ENCODE data around the gene APRT. TPM values are rescaled to one million over a fixed set of nuclear protein-coding genes. Genes with fewer than 3 reads are reported as not detected.

Gene APRT
- polyA plus RNA-seq, 4 donors: 121 to 255 (median 222) TPM

- H3K4me3 ChIP-seq (ENCODE audit: low read depth in 1 of 3, low read length in 3 of 3): no peak overlapping the region
- H3K27ac ChIP-seq (ENCODE audit: low read depth in 1 of 3, low read length in 2 of 3): peak overlapping the region in 2 of 3 donors; percentile 60 to 71
- DNase-seq (no peak), FAIRE-seq (no peak)
- no peaks in the 10 kb centered on the region for H3K9me3 ChIP-seq (ENCODE audit: control insufficient read depth in 2 of 2, insufficient read depth in 1 of 2, low read depth in 1 of 2, low read length in 1 of 2)
- H3K27me3 ChIP-seq (ENCODE audit: control insufficient read depth in 3 of 3, insufficient read depth in 3 of 3, low read length in 3 of 3): no peaks in the 10 kb centered on the region
- WGBS, 3 donors: 61 to 74% (median 67%) methylated on average over 24 to 28 of the region's 28 CpGs
- peaks cover 3 to 44% (median 20%) of the 10 kb centered on the region in 3 donors for H3K4me1 ChIP-seq (ENCODE audit: control insufficient read depth in 3 of 3, insufficient read depth in 2 of 3, low read depth in 1 of 3, low read length in 2 of 3)
- H3K36me3 ChIP-seq (ENCODE audit: control insufficient read depth in 3 of 3, insufficient read depth in 2 of 3, low read depth in 1 of 3, low read length in 3 of 3): peaks cover 0 to 36% (median 0%) of the 10 kb centered on the region in 3 donors
Observed at GRCh38 chr16:88781140-88782077, 30.3 kb downstream of the APRT start.

GRCh38 chr16:88780142-88781062 is 31.3 kb downstream of the APRT start:
- 36 to 48% (median 39%) methylated on average over 13 of the region's 13 CpGs for WGBS, 3 donors
- peaks cover 3 to 40% (median 20%) of the 10 kb centered on the region in 3 donors for H3K4me1 ChIP-seq (ENCODE audit: control insufficient read depth in 3 of 3, insufficient read depth in 2 of 3, low read depth in 1 of 3, low read length in 2 of 3)
- no peaks in the 10 kb centered on the region for H3K27me3 ChIP-seq (ENCODE audit: control insufficient read depth in 3 of 3, insufficient read depth in 3 of 3, low read length in 3 of 3)
- DNase-seq: peak in 1 of 2 donors; percentile 49
- peak overlapping the region; percentile 28 to 54 (median 29) for H3K27ac ChIP-seq (ENCODE audit: low read depth in 1 of 3, low read length in 2 of 3)
- no peaks in the 10 kb centered on the region for H3K9me3 ChIP-seq (ENCODE audit: control insufficient read depth in 2 of 2, insufficient read depth in 1 of 2, low read depth in 1 of 2, low read length in 1 of 2)
- no peak overlapping the region for H3K4me3 ChIP-seq (ENCODE audit: low read depth in 1 of 3, low read length in 3 of 3)
- FAIRE-seq: no peak
- H3K36me3 ChIP-seq (ENCODE audit: control insufficient read depth in 3 of 3, insufficient read depth in 2 of 3, low read depth in 1 of 3, low read length in 3 of 3): peaks cover 0 to 42% (median 0%) of the 10 kb centered on the region in 3 donors

- no peak overlapping the region for H3K4me3 ChIP-seq (ENCODE audit: low read depth in 1 of 3, low read length in 3 of 3)
- no peak for DNase-seq
Observed at GRCh38 chr16:88779406-88780141, 32.2 kb downstream of the APRT start.

GRCh38 chr16:88778541-88779065 is 33.1 kb downstream of the APRT start:
- no peak overlapping the region for H3K4me3 ChIP-seq (ENCODE audit: low read depth in 1 of 3, low read length in 3 of 3)
- no peak overlapping the region for H3K27ac ChIP-seq (ENCODE audit: low read depth in 1 of 3, low read length in 2 of 3)
- peaks cover 0 to 50% (median 0%) of the 10 kb centered on the region in 3 donors for H3K36me3 ChIP-seq (ENCODE audit: control insufficient read depth in 3 of 3, insufficient read depth in 2 of 3, low read depth in 1 of 3, low read length in 3 of 3)
- DNase-seq (no peak), FAIRE-seq (no peak)
- H3K9me3 ChIP-seq (ENCODE audit: control insufficient read depth in 2 of 2, insufficient read depth in 1 of 2, low read depth in 1 of 2, low read length in 1 of 2): no peaks in the 10 kb centered on the region
- peaks cover 3 to 47% (median 20%) of the 10 kb centered on the region in 3 donors for H3K4me1 ChIP-seq (ENCODE audit: control insufficient read depth in 3 of 3, insufficient read depth in 2 of 3, low read depth in 1 of 3, low read length in 2 of 3)
- 86 to 92% (median 88%) methylated on average over 29 to 30 of the region's 30 CpGs for WGBS, 3 donors
- H3K27me3 ChIP-seq (ENCODE audit: control insufficient read depth in 3 of 3, insufficient read depth in 3 of 3, low read length in 3 of 3): no peaks in the 10 kb centered on the region

More at GRCh38 chr16:88779406-88780141, 32.2 kb downstream of the APRT start:
- H3K4me1 ChIP-seq (ENCODE audit: control insufficient read depth in 3 of 3, insufficient read depth in 2 of 3, low read depth in 1 of 3, low read length in 2 of 3): peaks cover 3 to 41% (median 20%) of the 10 kb centered on the region in 3 donors
- peak overlapping the region in 2 of 3 donors; percentile 4 to 29 for H3K27ac ChIP-seq (ENCODE audit: low read depth in 1 of 3, low read length in 2 of 3)
- 59 to 71% (median 69%) methylated on average over 33 to 34 of the region's 34 CpGs for WGBS, 3 donors
- FAIRE-seq: no peak
- peaks cover 0 to 45% (median 0%) of the 10 kb centered on the region in 3 donors for H3K36me3 ChIP-seq (ENCODE audit: control insufficient read depth in 3 of 3, insufficient read depth in 2 of 3, low read depth in 1 of 3, low read length in 3 of 3)
- no peaks in the 10 kb centered on the region for H3K9me3 ChIP-seq (ENCODE audit: control insufficient read depth in 2 of 2, insufficient read depth in 1 of 2, low read depth in 1 of 2, low read length in 1 of 2)
- no peaks in the 10 kb centered on the region for H3K27me3 ChIP-seq (ENCODE audit: control insufficient read depth in 3 of 3, insufficient read depth in 3 of 3, low read length in 3 of 3)

GRCh38 chr16:88778271-88778525 is 33.5 kb downstream of the APRT start:
- 71 to 75% (median 72%) methylated on average over 7 of the region's 7 CpGs for WGBS, 3 donors
- H3K27ac ChIP-seq (ENCODE audit: low read depth in 1 of 3, low read length in 2 of 3): no peak overlapping the region
- no peaks in the 10 kb centered on the region for H3K27me3 ChIP-seq (ENCODE audit: control insufficient read depth in 3 of 3, insufficient read depth in 3 of 3, low read length in 3 of 3)
- peaks cover 3 to 48% (median 19%) of the 10 kb centered on the region in 3 donors for H3K4me1 ChIP-seq (ENCODE audit: control insufficient read depth in 3 of 3, insufficient read depth in 2 of 3, low read depth in 1 of 3, low read length in 2 of 3)
- DNase-seq (no peak), FAIRE-seq (no peak)
- peaks cover 0 to 50% (median 0%) of the 10 kb centered on the region in 3 donors for H3K36me3 ChIP-seq (ENCODE audit: control insufficient read depth in 3 of 3, insufficient read depth in 2 of 3, low read depth in 1 of 3, low read length in 3 of 3)
- H3K4me3 ChIP-seq (ENCODE audit: low read depth in 1 of 3, low read length in 3 of 3): no peak overlapping the region
- no peaks in the 10 kb centered on the region for H3K9me3 ChIP-seq (ENCODE audit: control insufficient read depth in 2 of 2, insufficient read depth in 1 of 2, low read depth in 1 of 2, low read length in 1 of 2)

GRCh38 chr16:88777471-88778270 is 34.1 kb downstream of the APRT start:
- no peaks in the 10 kb centered on the region for H3K27me3 ChIP-seq (ENCODE audit: control insufficient read depth in 3 of 3, insufficient read depth in 3 of 3, low read length in 3 of 3)
- no peak for DNase-seq

GRCh38 chr16:88775825-88776224 is 35.9 kb downstream of the APRT start:
- DNase-seq (no peak), FAIRE-seq (no peak)
- Histone ChIP-seq H3K27ac (ENCODE audit: low read depth in 1 of 3, low read length in 2 of 3) (no peak overlapping the region), H3K27me3 (ENCODE audit: control insufficient read depth in 3 of 3, insufficient read depth in 3 of 3, low read length in 3 of 3) (no peaks in the 10 kb centered on the region), H3K36me3 (ENCODE audit: control insufficient read depth in 3 of 3, insufficient read depth in 2 of 3, low read depth in 1 of 3, low read length in 3 of 3) (peaks cover 0 to 41% (median 0%) of the 10 kb centered on the region in 3 donors), H3K4me1 (ENCODE audit: control insufficient read depth in 3 of 3, insufficient read depth in 2 of 3, low read depth in 1 of 3, low read length in 2 of 3) (peaks cover 3 to 48% (median 15%) of the 10 kb centered on the region in 3 donors), H3K9me3 (ENCODE audit: control insufficient read depth in 2 of 2, insufficient read depth in 1 of 2, low read depth in 1 of 2, low read length in 1 of 2) (no peaks in the 10 kb centered on the region), H3K4me3 (ENCODE audit: low read depth in 1 of 3, low read length in 3 of 3) (no peak overlapping the region)
- 88 to 91% (median 90%) methylated on average over 18 of the region's 18 CpGs for WGBS, 3 donors

More at GRCh38 chr16:88777471-88778270, 34.1 kb downstream of the APRT start:
- H3K9me3 ChIP-seq (ENCODE audit: control insufficient read depth in 2 of 2, insufficient read depth in 1 of 2, low read depth in 1 of 2, low read length in 1 of 2): no peaks in the 10 kb centered on the region
- H3K27ac ChIP-seq (ENCODE audit: low read depth in 1 of 3, low read length in 2 of 3): no peak overlapping the region
- FAIRE-seq: no peak
- H3K4me3 ChIP-seq (ENCODE audit: low read depth in 1 of 3, low read length in 3 of 3): no peak overlapping the region
- 86 to 87% (median 87%) methylated on average over 34 of the region's 34 CpGs for WGBS, 3 donors
- H3K36me3 ChIP-seq (ENCODE audit: control insufficient read depth in 3 of 3, insufficient read depth in 2 of 3, low read depth in 1 of 3, low read length in 3 of 3): peaks cover 0 to 50% (median 0%) of the 10 kb centered on the region in 3 donors
- H3K4me1 ChIP-seq (ENCODE audit: control insufficient read depth in 3 of 3, insufficient read depth in 2 of 3, low read depth in 1 of 3, low read length in 2 of 3): peaks cover 3 to 54% (median 14%) of the 10 kb centered on the region in 3 donors

Measured in small intestine (tissue), 7 donors.